Heart left ventricle (tissue), 13 donors: ENCODE measurements around the gene VWC2L.

Experiments used
- CTCF ChIP-seq, 12 donors: fragments of 200-600 bp; sonication (generic) in 4 of 12; IDR thresholded peaks; one replicate each; pipeline versions ENCODE4 v1.5.0 to v1.8.0; 2018 to 2022; ENCODE audit warnings: antibody characterized with exemption in 12 of 12, mild to moderate bottlenecking in 5 of 12
- POLR2A ChIP-seq, 2 donors: fragments of 450-650 bp; IDR thresholded peaks; one replicate each; pipeline ENCODE4 v1.6.1; 2017; ENCODE audit warnings: antibody characterized with exemption in 2 of 2, mild to moderate bottlenecking in 2 of 2, moderate library complexity in 2 of 2
- donor health status: ischemic (EF 13 %, LVEDD 7.1; RV severe dilation, severe dysfunction).
- donor health status: DM: no; HTN: yes; CAD: no.
- donor health status: DM: no; HTN: no; CAD: no.
- donor health status: ischemic (EF 25% LVEDD 6.9; RV normal size, moderate dysfunction).
- donor health status: ischemic (EF 25% LVEDD 5.7; RV mildly dilated, moderate dysfunction).
- donor health status: ischemic (EF 35%, LVEDD 5.7; RV mildly dilated, moderate dysfunction).
- donor health status: nonischemic (EF 11% LVEDD 7.7; RV severe dilation, severe dysfunction).
- donor health status: DM: yes; HTN: yes; CAD: no.
- donor health status: PGD.
- donor health status: ischemic (EF 29% LVEDD 5.4; RV normal size, mild dysfunction).
- donor health status: nonischemic (EF 23%, LVEDD 6.1; RV moderate dilation, normal function).

GRCh38 chr2:214558341-214558740 is 147.5 kb downstream of the VWC2L start:
- no peak for TF ChIP-seq POLR2A (IDR thresholded peaks at IDR 0.05)
- no peak for TF ChIP-seq CTCF (IDR thresholded peaks at IDR 0.05)
